Putamen (tissue), 1 donor: ENCODE data around the gene REEP3.
"Not testable (repeated sequence)": the region's sequence is repeated elsewhere in the genome, so short reads cannot be mapped to it uniquely, and the experiment has no call there.

Source experiments
- DNase-seq: peaks from one replicate; pipeline ENCODE4 v3.0.0-alpha.2; 2016; ENCODE audit warnings: low spot score

Gene REEP3

DNA sequence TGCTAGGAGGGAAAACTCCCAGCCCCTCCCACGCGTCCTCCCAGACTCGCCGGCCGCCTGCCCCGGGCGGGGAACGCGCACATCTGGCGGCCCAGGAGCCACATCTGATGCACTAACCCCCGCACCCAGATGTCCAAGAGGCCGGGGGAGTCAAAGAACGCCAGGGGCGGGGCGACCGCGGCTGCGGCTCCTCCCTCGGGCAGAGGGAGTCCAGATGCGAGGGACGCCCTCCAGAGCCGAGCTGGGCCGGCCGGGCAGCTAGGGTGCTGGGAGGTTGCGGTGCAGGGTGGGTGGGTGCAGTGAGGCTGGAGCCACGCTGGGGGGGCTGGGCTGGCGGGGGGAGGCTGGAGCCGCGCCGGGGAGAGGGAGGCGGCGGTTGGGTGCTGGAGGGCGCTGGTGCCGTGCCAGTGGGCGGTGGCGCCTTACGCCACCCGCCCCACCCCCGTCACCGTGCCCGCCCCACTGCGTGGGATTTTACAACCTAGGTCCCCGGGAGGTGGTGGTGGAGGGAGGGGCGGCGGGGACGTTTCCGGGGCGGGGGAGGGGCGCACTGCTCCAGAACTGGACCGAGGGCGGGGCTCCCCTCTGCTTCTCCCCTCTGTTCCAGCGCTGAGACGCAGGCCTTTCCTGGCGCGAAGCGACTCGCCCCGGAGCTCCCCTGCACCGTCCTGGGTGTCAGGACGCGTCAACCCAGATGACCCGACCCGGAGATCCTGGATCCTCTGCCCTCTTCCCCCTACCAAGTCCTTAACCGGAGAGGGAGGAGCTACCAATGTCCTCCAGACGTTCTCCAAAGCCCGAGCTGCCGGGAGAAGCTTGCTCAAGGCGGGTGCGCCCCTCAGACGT, 109.1 kb downstream of the REEP3 start:
- DNase-seq: peak; percentile 78

DNA sequence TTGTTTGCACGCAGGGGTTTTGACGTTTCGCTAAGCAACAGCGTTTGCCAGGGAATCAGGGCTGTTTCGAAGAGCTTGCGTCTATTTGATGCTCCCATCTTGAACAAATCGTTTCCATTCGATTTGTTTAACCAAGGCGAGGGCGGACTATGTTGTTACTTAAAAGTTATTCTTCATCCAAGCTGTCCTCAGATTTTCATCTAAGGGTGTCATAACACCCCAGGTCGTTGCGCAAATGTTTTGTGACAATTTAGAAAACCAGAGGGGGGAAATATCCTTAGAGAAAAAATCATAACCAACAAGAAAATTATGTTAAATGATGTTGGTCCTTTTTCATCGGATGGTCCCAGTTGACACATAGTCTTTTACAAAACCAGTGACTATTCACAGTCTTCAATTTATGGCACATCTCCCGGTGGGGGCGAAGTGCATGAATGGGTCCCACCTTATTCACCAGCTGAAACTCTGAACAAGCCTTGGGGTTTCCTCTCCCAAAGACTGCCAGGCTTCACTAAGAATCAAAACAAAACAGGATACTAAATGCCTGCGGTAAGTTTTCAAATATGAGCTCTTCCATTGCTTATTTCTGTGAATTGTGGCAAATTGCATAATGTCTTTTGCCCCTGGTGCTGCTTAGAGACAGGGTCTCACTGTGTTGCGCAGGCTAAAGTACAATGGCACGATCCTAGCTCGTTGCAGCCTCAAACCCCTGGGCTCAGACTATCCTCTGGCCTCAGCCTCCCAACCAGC, 109.9 kb downstream of the REEP3 start:
- no peak for DNase-seq

DNA sequence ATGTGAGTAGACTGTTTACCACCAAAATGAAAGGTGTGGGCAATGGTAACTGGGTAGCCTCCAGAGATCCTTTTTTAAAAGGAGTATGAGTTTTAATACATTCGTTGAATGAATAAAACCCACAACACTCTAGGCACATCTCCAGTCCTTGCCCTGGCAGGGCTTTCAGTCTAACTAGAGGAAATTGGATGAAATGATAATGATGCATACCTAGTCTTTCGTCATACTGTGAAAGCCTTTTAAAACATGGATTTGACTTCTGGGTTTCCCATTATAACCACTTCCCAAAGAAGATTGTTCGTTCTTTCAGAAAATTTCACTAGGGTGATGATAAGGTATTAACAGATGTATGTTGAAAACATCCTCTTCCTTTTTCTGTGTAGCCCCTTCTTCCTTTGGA, 110.8 kb downstream of the REEP3 start:
- DNase-seq: no peak

DNA sequence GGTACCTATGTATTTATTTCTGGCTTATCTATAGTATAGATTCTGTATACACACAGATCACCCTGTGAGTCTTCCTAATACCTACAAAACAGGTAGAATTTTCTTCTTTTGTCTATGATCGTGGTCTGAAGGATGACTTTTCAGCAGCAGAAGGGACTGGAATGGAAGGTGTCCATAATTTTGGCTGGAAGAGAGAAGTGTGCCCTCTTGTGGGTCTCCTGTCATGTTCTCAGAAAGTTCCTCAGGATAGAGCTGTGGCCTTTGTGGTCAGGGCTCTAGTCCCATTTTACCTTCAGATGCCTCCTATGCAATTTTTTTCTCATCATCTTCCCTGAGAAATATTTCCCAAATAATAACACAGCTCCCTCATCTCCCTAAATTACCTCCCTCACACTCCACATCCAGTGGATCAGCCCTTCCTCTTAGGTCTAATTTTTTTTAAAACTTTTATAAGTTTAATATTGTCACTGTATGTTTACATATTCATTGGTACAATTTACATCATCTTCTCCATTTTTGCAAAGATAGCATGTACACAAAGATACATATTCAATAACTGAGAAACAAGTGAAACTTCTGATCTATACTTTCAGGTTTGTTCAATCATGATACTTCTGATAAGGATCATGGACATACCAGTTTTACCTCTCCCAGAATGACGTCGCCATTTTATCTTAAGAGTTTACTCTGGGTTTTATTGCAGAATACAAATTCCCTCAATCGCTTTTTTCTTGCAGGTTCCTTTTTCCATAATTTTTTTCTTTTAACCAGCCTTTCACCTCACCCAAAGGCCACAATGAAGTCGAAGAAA, 112.7 kb downstream of the REEP3 start:
- no peak for DNase-seq

DNA sequence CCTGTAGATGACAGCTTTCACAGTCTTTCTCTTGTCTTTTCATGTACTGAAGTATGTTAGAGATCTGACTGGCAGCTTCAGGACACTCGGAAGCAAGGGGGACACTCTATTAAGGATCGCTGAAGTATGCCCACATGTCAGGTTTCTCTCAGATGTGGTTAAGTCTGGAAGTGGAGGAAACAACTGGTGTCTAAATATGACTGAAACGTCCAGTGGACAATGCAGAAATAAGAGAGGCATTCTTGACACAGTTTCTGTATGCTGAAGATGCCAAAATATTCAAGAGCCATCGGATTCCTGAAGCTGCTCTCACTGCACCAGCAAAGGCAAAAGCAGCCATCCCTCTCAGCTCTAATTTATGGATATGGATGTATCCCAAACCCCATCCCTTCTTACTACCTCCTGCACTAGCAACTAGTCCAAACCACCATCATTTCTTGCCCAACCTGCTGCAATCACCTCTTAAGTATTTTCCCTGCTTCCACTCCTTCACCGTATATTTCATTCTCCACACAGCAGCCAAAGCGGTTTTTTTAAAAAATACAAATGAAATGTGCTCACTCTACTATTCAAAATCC, 113.4 kb downstream of the REEP3 start:
- DNase-seq: no peak

DNA sequence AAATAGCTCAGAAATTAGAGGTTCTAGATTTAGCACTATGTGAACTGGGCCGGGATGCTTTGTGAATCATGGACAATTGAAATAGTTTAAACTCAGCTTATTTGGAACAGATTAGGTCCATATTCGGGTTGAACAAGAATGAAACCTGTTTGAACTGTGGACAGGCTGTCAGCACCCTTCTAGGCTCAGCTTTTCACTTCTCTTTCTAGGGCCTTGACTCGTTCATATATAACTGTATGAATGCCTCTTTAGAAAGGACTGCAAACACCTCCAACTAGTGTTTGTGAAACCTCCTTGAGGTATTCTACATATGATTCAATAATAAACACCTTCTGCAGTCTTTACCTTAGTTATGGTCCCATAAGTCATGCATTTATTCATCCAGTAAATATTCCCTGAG, 115.6 kb downstream of the REEP3 start:
- no peak for DNase-seq

DNA sequence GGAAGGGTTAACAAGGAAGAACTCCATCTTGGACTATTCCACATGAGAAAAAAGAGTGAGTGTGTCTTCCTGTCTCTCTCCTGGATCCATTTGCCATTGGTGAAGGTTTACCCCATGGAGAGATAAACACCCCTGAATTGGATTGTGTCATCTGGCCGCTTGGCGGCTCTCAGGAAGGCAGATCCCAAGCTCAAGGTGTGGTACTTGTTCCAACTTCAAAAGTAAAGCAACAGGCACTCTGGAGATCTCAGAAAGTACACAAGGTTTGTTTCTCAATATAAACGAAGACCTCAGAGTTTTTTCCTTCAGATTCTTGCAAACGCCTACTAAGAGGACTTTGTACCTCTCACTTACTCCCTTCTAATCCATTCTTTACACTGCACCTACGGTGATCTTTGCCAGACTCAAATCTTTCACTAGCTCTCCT, 116.7 kb downstream of the REEP3 start:
- DNase-seq: no peak

DNA sequence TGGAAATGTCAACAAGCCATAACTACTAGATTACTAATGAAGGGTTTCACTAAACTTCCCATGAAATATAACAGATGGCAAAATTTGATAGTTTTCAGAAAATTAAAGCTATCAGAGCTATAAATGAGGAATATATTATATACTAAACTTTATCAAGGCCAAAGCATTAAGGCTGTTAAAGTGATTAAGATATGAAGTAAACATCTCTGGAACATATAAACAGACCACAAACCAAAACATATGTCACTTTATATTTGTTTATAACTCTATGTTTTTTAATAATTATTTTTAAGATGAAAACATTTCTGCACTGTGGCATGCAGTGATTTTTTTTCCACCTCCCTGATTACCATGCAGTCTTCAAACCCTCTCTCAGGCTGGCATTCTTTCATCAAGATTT, 120.2 kb downstream of the REEP3 start:
- DNase-seq: no peak

DNA sequence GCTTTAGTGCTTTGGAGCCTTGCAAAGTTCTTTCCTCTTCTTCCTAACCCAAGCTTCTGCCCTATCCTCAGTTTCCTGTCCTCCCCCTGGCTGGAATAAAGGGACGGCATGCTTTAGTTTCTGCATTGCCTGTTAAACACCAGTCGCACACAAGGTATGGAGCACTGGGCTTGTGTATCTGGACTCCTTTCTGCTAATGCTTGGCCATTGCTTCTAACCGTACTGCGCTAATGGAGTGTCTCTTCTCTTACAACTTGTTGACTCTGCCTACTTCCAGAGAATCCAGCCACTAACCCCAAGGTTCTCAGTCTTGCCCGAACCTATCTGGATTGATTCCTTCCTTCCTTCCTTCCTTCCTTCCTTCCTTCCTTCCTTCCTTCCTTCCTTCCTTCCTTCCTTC, 120.6 kb downstream of the REEP3 start:
- DNase-seq: no peak

DNA sequence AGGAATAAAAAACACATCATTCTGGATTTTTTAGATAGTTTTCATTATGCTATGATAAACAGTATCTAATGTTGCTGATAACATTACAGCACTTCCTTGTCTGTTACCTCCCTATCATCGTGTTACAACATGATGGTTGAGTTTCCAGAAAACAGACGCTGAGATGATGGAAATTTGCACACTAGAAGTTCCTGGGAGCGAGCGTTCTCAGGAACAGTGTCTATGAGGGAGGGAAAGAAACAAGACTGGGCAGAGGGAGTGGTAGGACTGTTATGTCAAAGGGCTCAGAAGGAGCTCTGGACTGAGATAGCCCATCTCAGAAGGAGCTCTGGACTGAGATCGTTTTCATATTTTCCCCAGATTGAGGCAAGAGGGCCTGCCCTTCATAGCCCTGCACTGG, 121.6 kb downstream of the REEP3 start:
- DNase-seq: no peak

DNA sequence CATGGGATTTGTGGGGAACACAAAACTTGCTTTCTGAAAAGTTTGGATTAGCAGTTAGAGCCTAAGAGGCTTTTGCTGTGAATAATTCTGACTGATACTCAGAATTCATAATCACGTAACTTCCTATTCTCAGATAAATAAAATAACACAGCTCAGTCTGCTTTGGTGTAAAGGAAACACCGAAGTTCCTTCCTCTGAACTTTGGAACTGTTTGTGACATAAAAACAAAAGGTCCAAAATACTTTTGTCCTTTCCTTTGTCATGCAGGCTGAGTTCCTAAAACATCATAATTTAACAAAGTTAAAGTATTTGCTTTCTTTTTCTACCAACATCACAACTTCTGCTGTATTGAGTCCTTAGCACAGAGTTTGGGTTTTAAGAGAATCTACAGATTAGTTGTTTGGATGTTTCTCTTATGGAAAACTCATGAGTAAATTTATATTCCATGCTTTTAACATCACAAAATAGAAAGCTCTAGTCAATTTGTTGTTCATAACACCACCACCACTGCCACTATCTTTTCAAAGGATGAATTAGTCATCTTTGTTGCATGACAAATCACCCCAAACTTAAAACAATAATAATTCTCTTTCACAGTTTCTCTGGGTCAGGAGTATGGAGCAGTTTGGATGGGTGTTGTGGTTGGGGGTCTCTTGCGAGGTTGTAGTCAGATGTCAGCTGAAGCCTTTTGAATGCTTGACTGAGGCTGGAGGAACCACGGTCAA, 123.4 kb downstream of the REEP3 start:
- no peak for DNase-seq

DNA sequence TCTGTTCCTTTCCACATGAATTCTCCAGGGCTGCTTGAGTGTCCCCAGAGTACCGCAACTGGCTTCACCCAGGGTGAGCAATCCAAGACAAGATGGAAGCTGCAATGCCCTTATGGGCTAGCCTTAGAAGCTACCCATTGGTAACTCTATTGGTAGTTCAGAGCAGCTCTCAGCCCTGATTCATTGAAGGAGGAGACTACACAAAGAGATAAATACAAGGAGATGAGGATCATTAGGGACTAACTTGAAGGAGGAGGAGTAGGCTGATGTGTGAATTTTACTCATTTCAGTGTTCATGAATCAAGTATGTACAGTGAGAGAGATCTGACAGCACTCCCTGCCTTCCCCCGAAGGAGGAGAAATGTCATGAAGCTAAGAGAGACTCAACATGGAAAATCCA, 124.0 kb downstream of the REEP3 start:
- no peak for DNase-seq

DNA sequence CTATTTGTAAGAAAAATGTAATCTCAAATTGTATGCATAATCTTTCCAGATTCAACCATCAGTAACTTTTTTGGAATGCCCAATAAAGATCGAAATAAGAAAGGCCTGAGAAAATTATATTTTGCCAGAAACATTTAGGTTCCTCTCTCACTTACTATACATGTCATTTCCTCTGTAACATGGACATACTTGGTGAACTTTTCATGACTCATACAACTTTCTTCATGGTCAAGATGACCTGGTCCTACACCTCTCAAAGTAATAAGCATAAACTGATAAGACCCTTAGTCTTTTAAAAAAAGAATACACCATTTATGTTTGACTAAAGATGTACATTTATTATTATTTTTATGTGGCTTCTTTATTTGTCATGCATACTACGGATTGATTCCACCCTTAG, 125.3 kb downstream of the REEP3 start:
- DNase-seq: no peak

DNA sequence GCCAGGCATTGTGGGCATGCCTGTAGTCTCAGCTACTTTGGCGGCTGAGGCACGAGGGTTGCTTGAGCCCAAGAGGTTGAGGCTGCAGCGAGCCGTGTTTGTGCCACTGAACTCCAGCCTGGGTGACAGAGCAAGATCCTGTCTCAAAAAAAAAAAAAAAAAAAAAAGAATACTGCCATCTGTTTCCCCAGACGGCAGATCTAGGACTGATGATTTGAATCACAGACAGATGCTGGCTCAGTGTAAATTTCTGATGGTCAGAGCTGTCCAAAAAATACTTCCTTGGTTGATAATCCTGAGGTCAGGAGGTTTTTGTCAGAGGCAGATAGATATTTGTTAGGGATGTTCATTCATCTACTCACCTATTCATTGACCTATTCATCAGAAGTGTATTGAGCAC, 130.7 kb downstream of the REEP3 start:
- DNase-seq: no peak

DNA sequence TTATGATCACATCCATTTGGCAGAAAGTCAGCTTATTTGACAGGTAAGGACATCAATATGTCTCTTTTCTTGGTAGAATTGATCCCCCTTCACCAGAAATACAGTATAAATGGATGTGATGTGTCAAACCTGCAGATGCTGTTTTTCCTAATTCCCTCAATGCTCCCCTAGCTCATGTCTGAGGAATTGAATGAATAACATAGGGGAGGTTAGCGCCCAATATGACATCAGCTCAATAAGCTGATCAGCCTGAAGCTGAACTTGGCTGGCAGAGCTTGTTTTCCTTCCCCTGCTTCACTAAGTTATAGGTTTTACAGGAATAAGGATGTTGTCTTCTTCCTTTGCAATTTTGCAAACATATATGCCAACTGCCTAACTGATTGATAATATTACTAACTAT, 132.5 kb downstream of the REEP3 start:
- no peak for DNase-seq

DNA sequence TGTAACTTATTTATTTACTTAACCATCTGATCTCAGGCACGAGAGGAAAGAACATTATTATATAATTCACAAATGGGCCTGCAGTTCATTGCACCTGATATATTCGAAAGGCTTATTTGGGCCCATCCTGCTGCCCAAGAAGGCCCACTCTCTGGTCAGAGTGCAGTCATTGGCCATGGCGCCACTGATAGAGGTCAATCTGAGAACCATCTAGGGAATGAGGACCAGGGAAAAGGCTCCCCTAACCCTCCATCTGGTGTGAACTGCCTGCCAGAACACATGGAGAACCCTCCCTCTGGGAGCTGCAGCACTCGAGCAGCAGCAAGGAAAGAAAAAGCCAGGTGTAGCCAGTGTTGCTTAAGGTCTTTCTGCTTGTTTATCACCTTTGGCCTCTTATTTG, 136.6 kb downstream of the REEP3 start:
- DNase-seq: no peak

DNA sequence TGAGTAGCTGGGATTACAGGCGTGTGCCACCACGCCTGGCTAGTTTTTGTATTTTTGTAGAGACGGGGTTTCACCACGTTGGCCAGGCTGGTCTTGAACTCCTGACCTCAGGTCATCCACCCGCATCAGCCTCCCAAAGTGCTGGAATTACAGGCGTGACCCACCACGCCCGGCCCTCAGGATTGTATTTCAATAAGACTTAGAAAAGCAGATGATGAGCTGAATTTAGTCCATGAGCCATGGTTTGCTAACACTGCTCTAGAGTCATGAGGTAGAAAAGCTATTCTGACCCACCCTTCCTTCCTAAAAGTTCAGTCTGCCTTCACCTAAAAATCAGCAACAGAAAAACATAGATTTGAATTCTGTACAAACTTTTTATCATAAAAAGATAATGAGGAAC, 139.7 kb downstream of the REEP3 start:
- not testable (repeated sequence) for DNase-seq

DNA sequence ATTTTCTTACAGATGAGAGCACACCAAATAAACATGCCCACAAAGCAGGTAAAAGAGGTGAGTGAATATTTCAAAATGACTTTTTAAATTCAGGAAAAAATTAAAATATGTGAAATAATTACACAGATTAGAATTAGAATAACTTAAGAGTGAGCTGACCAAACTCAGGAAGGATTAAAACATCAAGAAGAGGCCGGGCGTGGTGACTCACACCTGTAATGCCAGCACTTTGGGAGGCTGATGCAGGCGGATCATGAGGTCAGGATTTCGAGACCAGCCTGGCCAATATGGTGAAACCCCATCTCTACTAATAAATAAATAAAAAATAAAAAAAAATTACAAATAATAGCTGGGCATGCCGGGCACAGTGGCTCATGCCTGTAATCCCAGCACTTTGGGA, 140.1 kb downstream of the REEP3 start:
- no peak for DNase-seq

DNA sequence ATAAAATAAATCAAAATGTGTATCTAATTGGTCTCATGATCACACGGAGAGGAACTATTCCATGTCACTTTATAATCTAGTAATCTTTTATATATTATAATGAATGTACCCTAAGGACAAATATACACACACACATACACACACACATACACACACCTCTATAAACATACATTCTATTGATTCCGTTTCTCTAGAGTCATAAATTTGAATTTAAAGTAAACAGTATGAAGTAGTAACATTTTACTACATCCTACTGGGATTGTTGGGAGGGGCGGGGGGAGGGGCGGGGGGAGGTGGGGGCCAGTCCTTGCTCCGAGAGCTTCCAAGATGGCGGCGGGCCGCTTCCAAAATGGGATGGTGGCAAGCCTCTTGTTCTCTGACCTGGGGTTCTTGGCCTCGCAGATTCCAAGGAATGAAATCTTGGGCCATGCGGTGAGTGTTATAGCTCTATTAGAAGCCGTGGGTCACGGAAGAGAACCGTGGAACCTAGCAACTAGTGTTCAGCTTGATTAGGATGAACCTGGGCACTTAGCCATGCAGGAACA, 143.2 kb downstream of the REEP3 start:
- DNase-seq: no peak

DNA sequence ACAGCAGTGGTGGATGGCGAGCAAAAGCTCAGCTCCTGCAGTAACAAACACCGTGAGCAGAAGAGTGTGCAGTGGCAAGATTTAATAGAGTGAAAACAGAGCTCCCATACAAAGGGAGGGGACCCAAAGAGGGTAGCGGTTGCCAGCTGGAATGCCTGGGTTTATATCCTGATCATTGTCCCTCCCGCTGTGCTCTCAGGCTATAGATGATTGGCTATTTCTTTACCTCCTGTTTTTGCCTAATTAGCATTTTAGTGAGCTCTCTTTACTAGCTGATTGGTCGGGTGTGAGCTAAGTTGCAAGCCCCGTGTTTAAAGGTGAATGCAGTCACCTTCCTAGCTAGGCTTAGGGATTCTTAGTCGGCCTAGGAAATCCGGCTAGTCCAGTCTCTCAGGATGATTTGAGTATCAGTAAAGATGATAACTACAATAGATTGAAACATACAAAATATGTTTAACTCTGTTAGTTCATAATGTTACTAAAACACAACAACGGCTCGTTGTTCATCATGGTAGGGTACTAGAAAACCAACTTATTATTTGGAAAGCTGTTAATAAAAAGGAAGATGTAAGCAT, 143.9 kb downstream of the REEP3 start:
- DNase-seq: not testable (repeated sequence)

DNA sequence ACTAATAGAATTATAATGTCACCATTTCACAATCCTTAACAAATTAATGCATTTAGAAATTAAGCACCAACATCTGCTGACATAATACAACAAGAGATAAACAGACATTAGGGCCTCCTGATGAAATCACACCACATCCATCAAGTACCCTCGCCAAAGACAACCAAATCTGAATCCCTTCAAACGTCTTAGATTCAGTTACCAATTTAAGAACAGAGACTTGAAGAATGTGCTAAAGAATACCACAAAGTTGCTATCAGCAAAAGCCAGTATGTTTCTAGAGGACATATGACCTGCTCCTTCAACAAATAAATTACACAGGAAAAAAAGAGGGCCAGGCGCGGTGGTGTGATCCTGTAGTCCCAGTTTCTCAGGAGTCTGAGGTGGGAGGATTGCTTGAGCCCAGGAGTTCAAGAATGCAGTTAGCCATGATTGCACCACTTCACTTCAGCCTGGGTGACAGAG, 144.5 kb downstream of the REEP3 start:
- DNase-seq: no peak
